Spleen (tissue), 7 donors: Measurements from ENCODE around the gene OR52E2.

Experiments used
- CTCF ChIP-seq, 11 experiments: fragments of 200-600 bp in 7 of 11; fragments of 450-650 bp in 4 of 11; sonication (generic) in 4 of 11; IDR thresholded peaks in 8 of 11; conservative IDR thresholded peaks in 3 of 11; 1 replicate in 7 of 11; 2 replicates in 4 of 11; pipeline versions ENCODE4 v1.4.0 to v1.8.0; 2016 to 2021; ENCODE audit warnings: antibody characterized with exemption in 11 of 11, inconsistent platforms in 4 of 11, mild to moderate bottlenecking in 1 of 11
- POLR2A ChIP-seq, 3 donors: fragments of 450-650 bp; IDR thresholded peaks; one replicate each; pipeline ENCODE4 v1.5.1; 2017; ENCODE audit warnings: antibody characterized with exemption in 3 of 3, mild to moderate bottlenecking in 1 of 3
- POLR2AphosphoS5 ChIP-seq, 3 donors: sonication (generic); formaldehyde crosslinking; IDR thresholded peaks; one replicate each; pipeline ENCODE4 v1.5.1; 2017; ENCODE audit warnings: antibody characterized with exemption in 3 of 3
- donor health status: DM: no; HTN: no; CAD: no; lungs with moderate emphysema.
- donor health status: DM: no; HTN: no; CAD: no.
- donor health status: DM: no; HTN: no; CAD: no.

GRCh38 chr11:5071799-5072198 is 12.4 kb upstream of the OR52E2 start:
- no peak for TF ChIP-seq CTCF (IDR thresholded peaks at IDR 0.05 in 8 of 11, conservative IDR thresholded peaks at IDR 0.05 in 3 of 11)
- no peak for TF ChIP-seq POLR2A (IDR thresholded peaks at IDR 0.05)
- TF ChIP-seq POLR2AphosphoS5 (IDR thresholded peaks at IDR 0.05): no peak
